Activated CD4-positive, alpha-beta T cell treated with anti-CD3 and anti-CD28 coated beads, Interleukin-2, amount 50 U/mL, for 48 hours (primary cell): ENCODE data around the gene OGG1.

Source experiments
- DNase-seq, 2 experiments: peaks; one replicate each; pipeline ENCODE4 v3.0.0-alpha.2; 2020

The OGG1 gene

GRCh38 chr3:9729419-9729818 lies 20.3 kb upstream of the OGG1 start:
- no peak for DNase-seq

- DNase-seq, result no peak
These were observed 19.0 kb upstream of the OGG1 start for GRCh38 chr3:9730657-9731205.

GRCh38 chr3:9731206-9732079 lies 18.3 kb upstream of the OGG1 start, which contains the start of gene BRPF1:
Gene BRPF1, plus strand, starts transcription at chr3:9731735. Its CDS starts 2,406 bp downstream, at chr3:9734141.
- DNase-seq, result peak; percentile 100

GRCh38 chr3:9732080-9732739 lies 17.5 kb upstream of the OGG1 start:
- peak; percentile 44 to 50 for DNase-seq

DNA sequence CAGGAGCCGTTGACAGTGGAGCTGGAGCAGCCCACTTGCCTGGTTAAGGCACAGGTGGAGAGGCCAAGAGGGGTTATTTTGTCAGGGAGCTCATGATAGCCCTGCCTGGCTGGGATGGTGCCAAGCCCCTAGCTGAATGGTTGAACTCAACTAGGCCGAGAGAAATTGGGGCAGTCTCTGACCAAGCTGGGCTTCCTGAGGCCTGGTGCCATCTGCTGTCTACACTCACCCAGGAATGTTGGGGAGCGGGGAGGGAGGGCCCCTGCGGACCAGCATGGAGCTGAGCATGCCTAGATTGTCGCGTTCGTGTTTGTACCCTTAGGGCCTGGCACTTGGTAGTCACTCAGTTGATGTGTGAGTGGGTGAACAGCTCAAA lies 17.0 kb upstream of the OGG1 start:
- no peak for DNase-seq

DNA sequence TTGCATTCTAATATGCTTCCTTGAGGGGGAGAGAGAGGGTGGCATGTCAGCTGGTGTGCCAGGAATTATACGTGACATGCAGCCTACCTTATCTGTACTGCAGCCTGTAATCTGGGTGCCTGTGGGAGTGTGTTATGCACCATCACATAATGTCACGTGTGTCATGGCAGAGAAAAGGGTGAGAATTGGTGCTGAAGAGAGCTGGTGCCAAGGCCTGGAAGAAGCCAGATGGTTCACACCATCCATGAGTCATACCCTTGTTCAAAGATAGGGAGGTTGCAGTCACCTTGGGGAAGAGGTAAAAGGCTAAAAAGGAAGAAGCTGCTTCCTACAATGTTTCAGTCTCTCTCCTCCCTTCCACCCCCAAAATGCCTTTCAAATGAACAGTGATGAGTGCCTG lies 12.9 kb upstream of the OGG1 start:
- no peak for DNase-seq

DNA sequence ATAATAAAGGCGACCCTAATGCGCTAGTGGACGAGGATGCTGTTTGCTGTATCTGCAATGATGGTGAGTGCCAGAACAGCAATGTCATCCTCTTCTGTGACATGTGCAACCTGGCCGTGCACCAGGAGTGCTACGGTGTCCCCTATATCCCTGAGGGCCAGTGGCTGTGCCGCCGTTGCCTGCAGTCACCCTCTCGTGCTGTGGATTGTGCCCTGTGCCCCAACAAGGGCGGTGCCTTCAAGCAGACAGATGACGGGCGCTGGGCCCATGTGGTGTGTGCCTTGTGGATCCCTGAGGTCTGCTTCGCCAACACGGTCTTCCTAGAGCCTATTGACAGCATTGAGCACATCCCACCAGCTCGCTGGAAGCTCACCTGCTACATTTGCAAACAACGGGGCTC lies 10.6 kb upstream of the OGG1 start:
- DNase-seq, result no peak

- no peak for DNase-seq
These were observed 7.2 kb upstream of the OGG1 start for GRCh38 chr3:9742560-9742959.

DNA sequence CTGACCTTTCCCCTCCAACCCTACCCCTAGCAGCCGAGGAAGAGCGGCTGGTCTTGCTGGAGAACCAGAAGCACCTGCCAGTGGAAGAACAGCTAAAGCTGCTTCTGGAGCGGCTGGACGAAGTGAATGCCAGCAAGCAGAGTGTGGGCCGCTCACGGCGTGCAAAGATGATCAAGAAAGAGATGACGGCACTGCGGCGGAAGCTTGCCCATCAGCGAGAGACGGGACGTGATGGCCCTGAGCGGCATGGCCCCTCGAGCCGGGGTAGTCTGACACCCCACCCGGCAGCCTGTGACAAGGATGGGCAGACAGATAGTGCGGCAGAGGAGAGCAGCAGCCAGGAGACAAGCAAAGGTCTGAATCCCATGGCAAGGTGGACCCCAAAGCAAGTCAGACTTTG lies 6.2 kb upstream of the OGG1 start:
- no peak for DNase-seq

- no peak for DNase-seq
These were observed 5.6 kb upstream of the OGG1 start for GRCh38 chr3:9744162-9744561.

- no peak for DNase-seq
These were observed 4.2 kb upstream of the OGG1 start for GRCh38 chr3:9745521-9745920.

- DNase-seq, result no peak
These were observed 3.4 kb upstream of the OGG1 start for GRCh38 chr3:9746330-9746729.

DNA sequence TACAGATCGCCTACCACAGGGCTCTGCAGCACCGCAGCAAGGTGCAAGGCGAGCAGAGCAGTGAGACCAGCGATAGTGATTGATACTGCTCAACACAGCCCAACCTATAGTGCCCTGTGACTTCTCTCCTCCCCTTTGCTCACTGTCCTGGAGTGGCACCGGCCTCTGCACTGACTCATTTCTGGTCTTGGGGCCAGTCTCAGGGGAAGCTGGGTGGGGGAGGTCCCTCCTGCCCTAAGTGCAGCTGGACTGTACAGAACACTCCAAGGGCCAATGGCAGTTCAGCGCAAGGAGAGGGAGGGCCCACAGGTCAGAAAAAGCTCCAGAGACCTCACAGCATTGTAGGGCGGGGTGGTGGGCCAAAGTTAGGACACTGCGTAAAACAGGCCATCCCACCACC lies 2.5 kb upstream of the OGG1 start:
- no peak for DNase-seq

- DNase-seq, result no peak
These were observed 1.7 kb upstream of the OGG1 start for GRCh38 chr3:9748031-9748430.

GRCh38 chr3:9749296-9749644 lies 482 bp upstream of the OGG1 start:
- DNase-seq, result no peak

DNA sequence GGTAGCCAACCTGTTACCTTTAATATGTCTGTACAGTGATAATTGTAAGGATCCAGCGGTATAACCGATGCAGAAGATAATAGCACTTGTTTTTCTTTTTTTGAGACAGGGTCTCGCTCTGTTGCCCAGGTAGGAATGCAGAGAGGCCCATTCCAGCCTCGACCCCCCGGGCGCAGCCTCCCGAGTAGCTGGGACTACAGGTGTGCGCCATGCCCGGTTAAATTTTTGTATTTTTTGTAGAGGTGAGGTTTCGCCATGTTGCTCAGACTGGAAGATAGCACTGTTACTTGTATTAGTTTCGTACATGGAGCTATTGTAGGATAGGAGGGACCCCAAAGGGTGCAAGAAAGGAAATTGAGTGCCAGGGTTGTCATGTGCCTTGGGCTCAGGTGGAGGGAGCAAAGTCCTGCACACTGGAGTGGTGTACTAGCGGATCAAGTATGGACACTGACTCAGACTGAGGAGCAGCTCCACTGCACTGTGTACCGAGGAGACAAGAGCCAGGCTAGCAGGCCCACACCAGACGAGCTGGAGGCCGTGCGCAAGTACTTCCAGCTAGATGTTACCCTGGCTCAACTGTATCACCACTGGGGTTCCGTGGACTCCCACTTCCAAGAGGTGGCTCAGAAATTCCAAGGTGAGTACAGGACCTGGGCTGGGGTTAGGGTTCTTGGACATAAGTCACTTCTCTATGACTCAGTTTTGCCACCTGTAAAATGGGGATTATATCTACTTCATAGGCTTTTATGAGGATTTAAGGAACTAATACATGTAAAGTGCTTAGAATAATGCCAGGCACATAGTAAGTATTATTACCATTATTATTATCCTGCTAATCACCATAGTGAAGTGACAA lies 1.0 kb downstream of the OGG1 start:
- peak in 1 of 2 experiments; percentile 29 for DNase-seq

GRCh38 chr3:9754678-9755077 lies 4.9 kb downstream of the OGG1 start:
- no peak for DNase-seq

DNA sequence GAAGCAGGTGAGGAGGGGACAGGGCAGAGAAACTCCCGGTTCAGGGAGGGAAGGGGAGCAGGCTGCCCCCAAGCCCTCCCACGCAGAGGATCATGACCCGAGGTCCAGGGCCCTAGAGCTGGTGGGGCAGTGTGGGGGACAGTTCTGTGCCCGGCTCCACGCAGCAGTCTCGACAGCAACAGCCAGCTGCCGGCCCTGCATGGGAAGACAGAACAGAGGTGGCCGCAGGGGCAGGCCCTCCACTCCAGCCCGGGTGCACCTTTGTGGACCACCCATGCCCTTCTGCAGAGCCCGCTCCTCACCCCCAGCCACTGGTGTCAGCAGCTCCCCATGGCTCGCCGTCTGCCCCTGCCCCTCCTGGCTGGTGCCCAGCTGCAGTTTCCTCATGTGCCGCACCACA lies 7.7 kb downstream of the OGG1 start:
- DNase-seq, result no peak

DNA sequence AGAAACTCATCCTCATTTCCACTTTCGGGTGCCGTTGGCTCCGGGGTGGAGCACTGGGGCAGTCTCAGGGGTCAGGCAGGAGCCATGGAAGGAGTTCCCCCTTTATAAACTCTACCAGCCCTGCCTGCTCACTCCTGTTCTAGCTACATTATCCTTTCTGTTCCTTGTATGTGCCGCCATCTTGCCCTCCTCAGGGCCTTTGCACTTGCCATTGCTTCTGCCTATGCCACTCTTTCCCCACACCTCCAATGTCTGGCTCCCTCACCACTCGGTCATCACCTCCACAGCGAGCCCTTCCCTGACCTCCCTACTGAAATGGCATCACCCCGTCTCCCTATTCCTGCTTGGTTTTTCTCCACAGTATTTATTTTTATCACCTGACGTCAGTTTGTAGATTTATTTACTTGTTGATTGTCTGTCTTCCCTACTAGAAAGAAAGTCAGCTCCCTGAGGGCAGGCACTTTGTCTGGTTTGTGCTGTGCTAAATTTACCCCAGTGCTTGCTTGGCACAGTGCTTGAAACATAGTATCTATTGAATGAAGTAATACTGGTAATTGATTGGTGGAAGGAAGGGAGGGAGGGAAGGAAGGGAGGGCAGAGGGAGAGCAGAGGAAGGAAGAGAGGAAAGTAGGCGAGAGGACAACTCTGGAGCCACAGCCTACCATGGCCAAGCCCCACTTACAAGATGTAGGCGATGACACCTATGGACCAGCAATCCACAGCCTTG lies 11.2 kb downstream of the OGG1 start:
- no peak for DNase-seq

- DNase-seq, result no peak
These were observed 12.2 kb downstream of the OGG1 start for GRCh38 chr3:9761919-9762318.

GRCh38 chr3:9762871-9763270 lies 13.1 kb downstream of the OGG1 start:
- no peak for DNase-seq

GRCh38 chr3:9765865-9766264 lies 16.1 kb downstream of the OGG1 start:
- no peak for DNase-seq

- no peak for DNase-seq
These were observed 17.7 kb downstream of the OGG1 start for GRCh38 chr3:9767418-9767817.
